Bone marrow (tissue), 2 donors: ENCODE data around the gene PCDHA10.

Experiments used
- DNase-seq, 2 donors: peaks; one replicate each; lab custom pipeline; 2025; lab: John Stamatoyannopoulos, UW

Gene PCDHA10

DNA sequence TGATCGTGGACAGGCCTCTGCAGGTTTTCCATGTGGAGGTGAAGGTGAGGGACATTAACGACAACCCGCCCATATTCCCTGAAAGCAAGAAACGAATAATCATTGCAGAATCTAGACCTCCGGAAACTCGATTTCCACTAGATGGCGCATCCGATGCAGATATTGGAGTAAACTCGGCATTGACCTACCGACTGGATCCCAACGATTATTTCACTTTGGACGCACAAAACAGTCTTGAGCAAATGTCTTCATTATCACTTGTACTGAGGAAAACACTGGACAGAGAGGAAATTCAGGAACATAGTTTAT lies 26.8 kb downstream of the PCDHA10 start:
- no peak for DNase-seq

GRCh38 chr5:140883373-140883772 lies 27.7 kb downstream of the PCDHA10 start:
- DNase-seq: no peak

DNA sequence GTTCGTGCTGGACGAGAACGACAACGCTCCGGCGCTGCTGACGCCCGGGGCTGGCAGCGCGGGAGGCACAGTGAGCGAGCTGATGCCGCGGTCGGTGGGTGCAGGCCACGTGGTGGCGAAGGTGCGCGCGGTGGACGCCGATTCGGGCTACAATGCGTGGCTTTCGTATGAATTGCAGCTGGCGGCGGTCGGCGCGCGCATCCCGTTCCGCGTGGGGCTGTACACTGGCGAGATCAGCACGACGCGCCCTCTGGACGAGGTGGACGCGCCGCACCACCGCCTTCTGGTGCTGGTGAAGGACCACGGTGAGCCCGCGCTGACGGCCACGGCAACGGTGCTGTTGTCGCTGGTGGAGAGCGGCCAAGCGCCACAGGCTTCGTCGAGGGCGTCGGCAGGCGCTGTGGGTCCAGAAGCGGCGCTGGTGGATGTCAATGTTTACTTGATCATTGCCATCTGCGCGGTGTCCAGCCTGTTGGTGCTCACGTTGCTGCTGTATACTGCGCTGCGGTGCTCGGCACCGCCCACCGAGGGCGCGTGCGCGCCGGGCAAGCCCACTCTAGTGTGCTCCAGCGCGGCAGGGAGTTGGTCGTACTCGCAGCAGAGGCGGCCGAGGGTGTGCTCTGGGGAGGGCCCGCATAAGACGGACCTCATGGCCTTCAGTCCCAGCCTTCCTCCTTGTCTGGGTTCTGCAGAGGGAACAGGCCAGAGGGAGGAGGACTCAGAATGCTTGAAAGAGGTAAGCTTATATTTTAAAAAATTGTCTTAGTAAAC lies 28.4 kb downstream of the PCDHA10 start:
- no peak for DNase-seq

- no peak for DNase-seq
Observed at GRCh38 chr5:140916325-140916724, 60.6 kb downstream of the PCDHA10 start.
